Erythroblast (primary cell): ENCODE measurements around the gene LIN7C.

Experiments used
- GATA1 ChIP-seq: IDR thresholded peaks from 2 replicates; pipeline ENCODE4 v1.6.1; 2011; ENCODE audit warnings: low read depth, mild to moderate bottlenecking, control low read depth, low read length, moderate library complexity
- POLR2A ChIP-seq: IDR thresholded peaks from 2 replicates; pipeline ENCODE4 v1.6.1; 2011; ENCODE audit warnings: mild to moderate bottlenecking, low read length

DNA sequence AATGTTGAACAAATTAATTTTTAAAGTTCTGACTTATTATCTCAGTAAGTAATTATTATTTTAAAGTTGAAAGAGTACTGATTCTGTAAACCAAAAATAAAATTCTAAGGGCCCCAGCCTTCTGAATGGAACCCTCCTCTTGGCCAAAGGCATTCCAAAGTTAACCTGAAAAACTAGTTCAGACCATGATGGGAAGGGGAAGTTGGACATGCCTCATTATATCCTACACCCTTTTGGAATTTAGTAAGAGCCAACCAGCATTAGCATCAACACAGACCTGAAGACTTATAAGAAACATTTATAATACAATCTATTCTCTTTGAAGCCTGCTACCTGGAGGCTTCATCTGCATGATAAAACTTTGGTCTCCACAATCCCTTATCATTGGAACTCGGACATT is 52.9 kb downstream of the LIN7C start:
- no peak for TF ChIP-seq POLR2A
- no peak for TF ChIP-seq GATA1
